ENCODE data around the gene ZNF236.

- TF ChIP-seq POLR2AphosphoS5 (IDR thresholded peaks at IDR 0.05) (no peak), CTCF (IDR thresholded peaks at IDR 0.05) (no peak)
These were observed 63.8 kb downstream of the ZNF236 start for GRCh38 chr18:76886112-76886511.

Measured in suprapubic skin (tissue), 3 donors.